MM.1S (cell line): ENCODE results near the gene WDSUB1.

ENCODE experiments used
- DNase-seq: peaks from one replicate; pipeline ENCODE4 v3.0.0-alpha.2; 2015
- H2AFZ ChIP-seq: fragments of 300-600 bp; sonication (generic); 2 replicates; pipeline ENCODE4 v1.6.0; 2016; ENCODE audit warnings: antibody characterized with exemption, low read length
- H3F3A ChIP-seq: fragments of 300-600 bp; sonication (generic); 2 replicates; pipeline ENCODE4 v1.6.1; 2016; ENCODE audit warnings: mild to moderate bottlenecking, antibody characterized with exemption, low read length, moderate library complexity, mixed read lengths; ENCODE audit not compliant: insufficient read depth
- H3K27ac ChIP-seq: fragments of 300-600 bp; sonication (generic); 2 replicates; pipeline ENCODE4 v1.5.1; 2016; ENCODE audit warnings: mild to moderate bottlenecking, low read length
- H3K27me3 ChIP-seq: fragments of 300-600 bp; sonication (generic); replicated peaks from 2 replicates; pipeline ENCODE4 v1.6.0; 2016; ENCODE audit warnings: low read length; ENCODE audit not compliant: insufficient read depth
- H3K36me3 ChIP-seq: fragments of 300-600 bp; sonication (generic); replicated peaks from 2 replicates; pipeline ENCODE4 v1.6.1; 2016; ENCODE audit warnings: mild to moderate bottlenecking, low read length, mixed read lengths; ENCODE audit not compliant: insufficient read depth
- H3K4me1 ChIP-seq: fragments of 300-600 bp; sonication (generic); 2 replicates; pipeline ENCODE4 v1.6.1; 2016; ENCODE audit warnings: low read length, mixed read lengths
- H3K4me2 ChIP-seq: fragments of 300-600 bp; sonication (generic); 2 replicates; pipeline ENCODE4 v1.6.0; 2016; ENCODE audit warnings: low read depth, low read length
- H3K4me3 ChIP-seq: fragments of 300-600 bp; sonication (generic); 2 replicates; pipeline ENCODE4 v1.5.1; 2016; ENCODE audit warnings: low read length, mixed read lengths
- H3K79me2 ChIP-seq: fragments of 300-600 bp; sonication (generic); 2 replicates; pipeline ENCODE4 v1.6.1; 2016; ENCODE audit warnings: mixed run types, low read length, mixed read lengths
- H3K9ac ChIP-seq: fragments of 300-600 bp; sonication (generic); 2 replicates; pipeline ENCODE4 v1.6.1; 2016; ENCODE audit warnings: low read length, mixed read lengths
- H3K9me2 ChIP-seq: fragments of 300-600 bp; sonication (generic); replicated peaks from 2 replicates; pipeline ENCODE4 v1.6.1; 2016; ENCODE audit warnings: mild to moderate bottlenecking, low read length, mixed read lengths; ENCODE audit not compliant: insufficient read depth
- H3K9me3 ChIP-seq: fragments of 300-600 bp; sonication (generic); replicated peaks from 2 replicates; pipeline ENCODE4 v1.6.1; 2016; ENCODE audit warnings: mild to moderate bottlenecking, low read length, mixed read lengths; ENCODE audit not compliant: insufficient read depth
- H4K20me1 ChIP-seq: fragments of 300-600 bp; sonication (generic); 2 replicates; pipeline ENCODE4 v1.6.1; 2016; ENCODE audit warnings: mild to moderate bottlenecking, low read length, moderate library complexity, mixed read lengths; ENCODE audit not compliant: insufficient read depth
- CTCF ChIP-seq: fragments of 300-600 bp; sonication (generic); IDR thresholded peaks from 2 replicates; pipeline ENCODE4 v1.5.1; 2016; ENCODE audit warnings: antibody characterized with exemption, low read length, mixed read lengths
- EZH2 ChIP-seq: fragments of 300-600 bp; sonication (generic); optimal IDR thresholded peaks from 2 replicates; pipeline ENCODE3; 2017; ENCODE audit warnings: low read depth, mild to moderate bottlenecking, antibody characterized with exemption, low read length, mixed read lengths
- EZH2phosphoT487 ChIP-seq: fragments of 300-600 bp; sonication (generic); IDR thresholded peaks from 2 replicates; pipeline ENCODE4 v1.6.1; 2018; ENCODE audit warnings: antibody characterized with exemption, low read length

The WDSUB1 gene

GRCh38 chr2:159267921-159268320 lies 18.6 kb downstream of the WDSUB1 start:
- Histone ChIP-seq H3F3A (no peaks in the 10 kb centered on the region), H3K9me2 (no peaks in the 10 kb centered on the region), H4K20me1 (no peaks in the 10 kb centered on the region), H3K27me3 (no peaks in the 10 kb centered on the region), H3K4me2 (no peak overlapping the region), H3K9ac (no peak overlapping the region), H3K36me3 (no peaks in the 10 kb centered on the region), H3K79me2 (no peaks in the 10 kb centered on the region), H3K4me1 (no peaks in the 10 kb centered on the region), H3K4me3 (no peak overlapping the region), H3K27ac (no peak overlapping the region), H3K9me3 (no peaks in the 10 kb centered on the region), H2AFZ (no peak overlapping the region)
- no peak for TF ChIP-seq EZH2phosphoT487
- TF ChIP-seq CTCF, result no peak
- TF ChIP-seq EZH2, result no peak
- DNase-seq, result no peak

- H3K4me3 ChIP-seq, result no peak overlapping the region
- no peaks in the 10 kb centered on the region for H4K20me1 ChIP-seq
- no peak overlapping the region for H3K4me2 ChIP-seq
- H3K4me1 ChIP-seq, result no peaks in the 10 kb centered on the region
- no peaks in the 10 kb centered on the region for H3K9me3 ChIP-seq
- H3K79me2 ChIP-seq, result no peaks in the 10 kb centered on the region
- no peak for DNase-seq
- H3F3A ChIP-seq, result no peaks in the 10 kb centered on the region
- TF ChIP-seq CTCF (no peak), EZH2 (no peak), EZH2phosphoT487 (no peak)
- H3K9ac ChIP-seq, result no peak overlapping the region
- no peaks in the 10 kb centered on the region for H3K27me3 ChIP-seq
- H3K27ac ChIP-seq, result no peak overlapping the region
- no peak overlapping the region for H2AFZ ChIP-seq
- H3K36me3 ChIP-seq, result no peaks in the 10 kb centered on the region
- H3K9me2 ChIP-seq, result no peaks in the 10 kb centered on the region
Observed at GRCh38 chr2:159266554-159266953, 19.9 kb downstream of the WDSUB1 start.

GRCh38 chr2:159265171-159265576 lies 21.3 kb downstream of the WDSUB1 start:
- H3K4me2 ChIP-seq, result no peak overlapping the region
- no peaks in the 10 kb centered on the region for H4K20me1 ChIP-seq
- H3K9ac ChIP-seq, result no peak overlapping the region
- H3K27me3 ChIP-seq, result no peaks in the 10 kb centered on the region
- H3K36me3 ChIP-seq, result no peaks in the 10 kb centered on the region
- no peak for DNase-seq
- H3K27ac ChIP-seq, result no peak overlapping the region
- no peaks in the 10 kb centered on the region for H3K9me3 ChIP-seq
- no peaks in the 10 kb centered on the region for H3K79me2 ChIP-seq
- H3K4me1 ChIP-seq, result no peaks in the 10 kb centered on the region
- H3K9me2 ChIP-seq, result no peaks in the 10 kb centered on the region
- TF ChIP-seq CTCF (no peak), EZH2 (no peak), EZH2phosphoT487 (no peak)
- H3F3A ChIP-seq, result no peaks in the 10 kb centered on the region
- no peak overlapping the region for H3K4me3 ChIP-seq
- no peak overlapping the region for H2AFZ ChIP-seq

GRCh38 chr2:159262904-159263303 lies 23.6 kb downstream of the WDSUB1 start:
- no peaks in the 10 kb centered on the region for H3F3A ChIP-seq
- TF ChIP-seq CTCF (no peak), EZH2 (no peak), EZH2phosphoT487 (no peak)
- no peaks in the 10 kb centered on the region for H3K27me3 ChIP-seq
- no peak overlapping the region for H3K27ac ChIP-seq
- H2AFZ ChIP-seq, result no peak overlapping the region
- no peak for DNase-seq
- no peak overlapping the region for H3K4me2 ChIP-seq
- H3K4me3 ChIP-seq, result no peak overlapping the region
- no peaks in the 10 kb centered on the region for H3K36me3 ChIP-seq
- H3K79me2 ChIP-seq, result no peaks in the 10 kb centered on the region
- no peaks in the 10 kb centered on the region for H3K9me2 ChIP-seq
- no peaks in the 10 kb centered on the region for H3K9me3 ChIP-seq
- no peaks in the 10 kb centered on the region for H4K20me1 ChIP-seq
- H3K4me1 ChIP-seq, result no peaks in the 10 kb centered on the region
- H3K9ac ChIP-seq, result no peak overlapping the region
